ENCODE measurements around the gene KIF12. TPM values are rescaled to one million over a fixed set of nuclear protein-coding genes. Genes with fewer than 3 reads are reported as not detected.

The KIF12 gene
- total and polyA plus RNA-seq, 2 of the 13 experiments (the other 11 are each of a cell fraction or from before 2014, with no cell fraction given), result 1.8 to 12.5 TPM

- peak; percentile 81 for TF ChIP-seq HNF1B (CRISPR knock-in tag; IDR thresholded peaks at IDR 0.05)
- TF ChIP-seq ZMYM2 (CRISPR knock-in tag; IDR thresholded peaks at IDR 0.05), result 0 out of 2 replicates have a peak, but pooled peaks have one; percentile 57
- no peak for TF ChIP-seq ZNF878 (CRISPR knock-in tag; IDR thresholded peaks at IDR 0.05)
- TF ChIP-seq PRPF4 (IDR thresholded peaks at IDR 0.05; ENCODE audit: low read depth, low read length, poor library complexity, severe bottlenecking), result peak; percentile 64
- peak; percentile 69 for TF ChIP-seq SAP130 (CRISPR knock-in tag; IDR thresholded peaks at IDR 0.05; ENCODE audit: low read depth)
- TF ChIP-seq, protein P1, sequence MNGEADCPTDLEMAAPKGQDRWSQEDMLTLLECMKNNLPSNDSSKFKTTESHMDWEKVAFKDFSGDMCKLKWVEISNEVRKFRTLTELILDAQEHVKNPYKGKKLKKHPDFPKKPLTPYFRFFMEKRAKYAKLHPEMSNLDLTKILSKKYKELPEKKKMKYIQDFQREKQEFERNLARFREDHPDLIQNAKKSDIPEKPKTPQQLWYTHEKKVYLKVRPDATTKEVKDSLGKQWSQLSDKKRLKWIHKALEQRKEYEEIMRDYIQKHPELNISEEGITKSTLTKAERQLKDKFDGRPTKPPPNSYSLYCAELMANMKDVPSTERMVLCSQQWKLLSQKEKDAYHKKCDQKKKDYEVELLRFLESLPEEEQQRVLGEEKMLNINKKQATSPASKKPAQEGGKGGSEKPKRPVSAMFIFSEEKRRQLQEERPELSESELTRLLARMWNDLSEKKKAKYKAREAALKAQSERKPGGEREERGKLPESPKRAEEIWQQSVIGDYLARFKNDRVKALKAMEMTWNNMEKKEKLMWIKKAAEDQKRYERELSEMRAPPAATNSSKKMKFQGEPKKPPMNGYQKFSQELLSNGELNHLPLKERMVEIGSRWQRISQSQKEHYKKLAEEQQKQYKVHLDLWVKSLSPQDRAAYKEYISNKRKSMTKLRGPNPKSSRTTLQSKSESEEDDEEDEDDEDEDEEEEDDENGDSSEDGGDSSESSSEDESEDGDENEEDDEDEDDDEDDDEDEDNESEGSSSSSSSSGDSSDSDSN (CRISPR knock-in tag; IDR thresholded peaks at IDR 0.05), result peak; percentile 3
- TF ChIP-seq ZNF350 (CRISPR knock-in tag; IDR thresholded peaks at IDR 0.05; ENCODE audit: borderline replicate concordance, low read depth), result peak; percentile 38; the same call in 1 of the 2 replicates
- TF ChIP-seq FOXA1 (IDR thresholded peaks at IDR 0.05), result no peak
- TF ChIP-seq FOXA1 (CRISPR knock-in tag; IDR thresholded peaks at IDR 0.05), result peak; percentile 74
- no peak for TF ChIP-seq HHEX (CRISPR knock-in tag; IDR thresholded peaks at IDR 0.05)
- TF ChIP-seq ZNF746 (CRISPR knock-in tag; IDR thresholded peaks at IDR 0.05), result peak; percentile 64; the same call in 1 of the 2 replicates
- TF ChIP-seq HDAC2 (CRISPR knock-in tag; IDR thresholded peaks at IDR 0.05), result peak; percentile 33; the same call in 1 of the 2 replicates
- peak; percentile 52; the same call in 1 of the 2 replicates for TF ChIP-seq HIVEP1 (CRISPR knock-in tag; IDR thresholded peaks at IDR 0.05)
- TF ChIP-seq, protein P2, sequence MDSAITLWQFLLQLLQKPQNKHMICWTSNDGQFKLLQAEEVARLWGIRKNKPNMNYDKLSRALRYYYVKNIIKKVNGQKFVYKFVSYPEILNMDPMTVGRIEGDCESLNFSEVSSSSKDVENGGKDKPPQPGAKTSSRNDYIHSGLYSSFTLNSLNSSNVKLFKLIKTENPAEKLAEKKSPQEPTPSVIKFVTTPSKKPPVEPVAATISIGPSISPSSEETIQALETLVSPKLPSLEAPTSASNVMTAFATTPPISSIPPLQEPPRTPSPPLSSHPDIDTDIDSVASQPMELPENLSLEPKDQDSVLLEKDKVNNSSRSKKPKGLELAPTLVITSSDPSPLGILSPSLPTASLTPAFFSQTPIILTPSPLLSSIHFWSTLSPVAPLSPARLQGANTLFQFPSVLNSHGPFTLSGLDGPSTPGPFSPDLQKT (CRISPR knock-in tag; IDR thresholded peaks at IDR 0.05; ENCODE audit: borderline replicate concordance), result no peak
- TF ChIP-seq ZGPAT (CRISPR knock-in tag; IDR thresholded peaks at IDR 0.05), result peak; percentile 43; the same call in 1 of the 2 replicates
- peak; percentile 33; the same call in 1 of the 2 replicates for TF ChIP-seq ZNF121 (CRISPR knock-in tag; IDR thresholded peaks at IDR 0.05)
- TF ChIP-seq SOX13 (IDR thresholded peaks at IDR 0.05), result no peak
- peak in 1 of 2 experiments; percentile 53; a peak in 2 of 4 replicates for TF ChIP-seq SOX13 (CRISPR knock-in tag; conservative IDR thresholded peaks at IDR 0.05 in 1 of 2, IDR thresholded peaks at IDR 0.05 in 1 of 2)
- TF ChIP-seq RXRB (CRISPR knock-in tag; IDR thresholded peaks at IDR 0.05; ENCODE audit: borderline replicate concordance), result peak; percentile 44; the same call in 1 of the 2 replicates
- TF ChIP-seq KDM2A (CRISPR knock-in tag; IDR thresholded peaks at IDR 0.05; ENCODE audit: borderline replicate concordance, low read depth), result peak; percentile 38; the same call in 1 of the 2 replicates
- TF ChIP-seq SP5 (CRISPR knock-in tag; IDR thresholded peaks at IDR 0.05; ENCODE audit: borderline replicate concordance, low read depth), result 0 out of 2 replicates have a peak, but pooled peaks have one; percentile 42
These were observed at the start of gene KIF12 (continued) for GRCh38 chr9:114098936-114099668.
